DND-41 (cell line): Measurements from ENCODE around the gene PTPRN2.

ENCODE experiments used
- CTCF ChIP-seq: IDR thresholded peaks from 2 replicates; pipeline ENCODE4 v1.5.1; 2012; ENCODE audit warnings: borderline replicate concordance, low read length, moderate library complexity, mild to moderate bottlenecking; ENCODE audit not compliant: poor library complexity, severe bottlenecking; ENCODE audit errors: extremely low read depth
- EZH2 ChIP-seq: IDR thresholded peaks from 3 replicates; pipeline ENCODE4 v1.6.1; 2012; ENCODE audit warnings: borderline replicate concordance, low read depth, mild to moderate bottlenecking, moderate library complexity, low read length, inconsistent platforms; ENCODE audit not compliant: severe bottlenecking

GRCh38 chr7:157547611-157548010, 1040.0 kb downstream of the PTPRN2 start:
- TF ChIP-seq CTCF (no peak), EZH2 (no peak)
